ENCODE data around the gene DHRS7.

GRCh38 chr14:60114881-60115280 is 50.3 kb downstream of the DHRS7 start:
- TF ChIP-seq CHD1 (IDR thresholded peaks at IDR 0.05; ENCODE audit: low read depth, low read length) (no peak), E2F4 (IDR thresholded peaks at IDR 0.05; ENCODE audit: low read depth, low read length) (no peak), CTCF (IDR thresholded peaks at IDR 0.05 in 2 of 3, conservative IDR thresholded peaks at IDR 0.05 in 1 of 3; ENCODE audit: control insufficient read depth in 2 of 3, extremely low read depth in 1 of 3, insufficient read depth in 1 of 3, low read depth in 3 of 3, low read length in 3 of 3) (no peak), JUNB (IDR thresholded peaks at IDR 0.05) (no peak), RELA (IDR thresholded peaks at IDR 0.05; ENCODE audit: borderline replicate concordance, partially characterized antibody) (no peak), EZH2 (IDR thresholded peaks at IDR 0.05; ENCODE audit: borderline replicate concordance, control insufficient read depth, low read depth, low read length) (no peak), REST (IDR thresholded peaks at IDR 0.05; ENCODE audit: low read depth, low read length) (no peak), ELK1 (IDR thresholded peaks at IDR 0.05; ENCODE audit: low read depth, low read length) (no peak), RFX5 (IDR thresholded peaks at IDR 0.05; ENCODE audit: low read depth, low read length) (no peak), POLR2A (IDR thresholded peaks at IDR 0.05; ENCODE audit: low read depth, low read length) (no peak), PAX5 (IDR thresholded peaks at IDR 0.05; ENCODE audit: borderline replicate concordance, low read depth, low read length) (no peak), RAD21 (IDR thresholded peaks at IDR 0.05; ENCODE audit: insufficient read depth, low read depth, low read length) (no peak), ZNF274 (IDR thresholded peaks at IDR 0.05; ENCODE audit: insufficient read depth, insufficient read length) (no peak)

All from GM12878 (cell line).